AG09309 (cell line): ENCODE results near the gene CRAMP1.
"Not testable (repeated sequence)": the region's sequence is repeated elsewhere in the genome, so short reads cannot be mapped to it uniquely, and the experiment has no call there.

Experiments used
- DNase-seq: peaks from one replicate; pipeline ENCODE4 v3.0.0-alpha.2; 2010; ENCODE audit warnings: low read depth
- H3K4me3 ChIP-seq: 2 replicates; pipeline ENCODE4 v1.5.1; 2011; ENCODE audit warnings: mild to moderate bottlenecking, low read depth, low read length, moderate library complexity; ENCODE audit not compliant: control insufficient read depth
- TF ChIP-seq, protein P1 (sequence below): IDR thresholded peaks from 2 replicates; pipeline ENCODE4 v1.5.1; 2011; ENCODE audit warnings: mild to moderate bottlenecking, low read depth, low read length, inconsistent platforms; ENCODE audit not compliant: insufficient read depth, control insufficient read depth; ENCODE audit errors: missing control alignments

CRAMP1 gene

DNA sequence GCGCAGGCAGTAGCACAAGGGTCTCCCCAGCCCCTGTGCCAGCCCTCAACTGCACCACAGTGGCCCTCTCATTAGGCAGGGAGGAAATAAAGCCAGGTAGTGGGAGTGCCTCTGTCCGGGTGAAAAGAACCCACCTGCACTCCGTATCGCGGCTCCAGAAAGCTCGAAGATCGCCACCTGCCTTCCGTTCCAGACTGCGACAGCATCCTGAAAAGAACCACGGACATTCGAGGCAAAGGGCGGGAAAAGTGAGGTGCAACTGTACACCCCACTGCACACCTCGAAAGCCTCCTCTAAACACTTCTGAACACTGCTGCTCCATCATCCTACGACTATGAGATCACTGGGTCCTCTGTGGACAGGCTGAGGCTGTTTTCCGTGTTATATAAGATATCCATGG lies 29.0 kb upstream of the CRAMP1 start:
- no peak for DNase-seq
- TF ChIP-seq, protein P1, sequence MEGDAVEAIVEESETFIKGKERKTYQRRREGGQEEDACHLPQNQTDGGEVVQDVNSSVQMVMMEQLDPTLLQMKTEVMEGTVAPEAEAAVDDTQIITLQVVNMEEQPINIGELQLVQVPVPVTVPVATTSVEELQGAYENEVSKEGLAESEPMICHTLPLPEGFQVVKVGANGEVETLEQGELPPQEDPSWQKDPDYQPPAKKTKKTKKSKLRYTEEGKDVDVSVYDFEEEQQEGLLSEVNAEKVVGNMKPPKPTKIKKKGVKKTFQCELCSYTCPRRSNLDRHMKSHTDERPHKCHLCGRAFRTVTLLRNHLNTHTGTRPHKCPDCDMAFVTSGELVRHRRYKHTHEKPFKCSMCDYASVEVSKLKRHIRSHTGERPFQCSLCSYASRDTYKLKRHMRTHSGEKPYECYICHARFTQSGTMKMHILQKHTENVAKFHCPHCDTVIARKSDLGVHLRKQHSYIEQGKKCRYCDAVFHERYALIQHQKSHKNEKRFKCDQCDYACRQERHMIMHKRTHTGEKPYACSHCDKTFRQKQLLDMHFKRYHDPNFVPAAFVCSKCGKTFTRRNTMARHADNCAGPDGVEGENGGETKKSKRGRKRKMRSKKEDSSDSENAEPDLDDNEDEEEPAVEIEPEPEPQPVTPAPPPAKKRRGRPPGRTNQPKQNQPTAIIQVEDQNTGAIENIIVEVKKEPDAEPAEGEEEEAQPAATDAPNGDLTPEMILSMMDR: no peak
- H3K4me3 ChIP-seq: no peak overlapping the region

DNA sequence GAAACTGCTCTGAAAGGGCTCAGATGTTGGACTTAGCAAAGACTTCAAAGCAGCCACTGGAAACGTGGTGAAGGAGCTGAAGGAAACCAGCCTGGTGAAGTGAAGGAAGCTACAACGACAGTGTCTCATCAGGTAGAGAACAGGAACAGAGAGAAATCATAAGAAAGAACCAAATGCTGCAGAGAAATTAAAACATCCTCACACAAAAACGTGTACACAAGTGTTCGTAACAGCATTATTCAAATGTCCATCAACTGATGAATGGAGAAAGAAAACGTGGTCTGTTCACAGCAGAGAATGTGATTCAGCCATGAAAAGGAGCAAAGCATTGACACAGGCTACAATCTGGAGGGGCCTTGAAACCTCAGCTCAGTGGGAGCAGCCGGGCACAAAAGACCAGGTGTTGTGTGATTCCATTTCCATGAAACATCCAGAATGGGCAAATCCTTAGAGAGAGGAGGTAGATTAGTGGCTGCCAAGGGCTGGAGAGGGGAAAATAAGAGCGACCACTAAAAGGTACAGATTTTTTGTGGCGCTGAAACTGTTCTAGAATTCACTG lies 27.2 kb upstream of the CRAMP1 start:
- DNase-seq: no peak
- no peak overlapping the region for H3K4me3 ChIP-seq
- TF ChIP-seq, protein P1: no peak

DNA sequence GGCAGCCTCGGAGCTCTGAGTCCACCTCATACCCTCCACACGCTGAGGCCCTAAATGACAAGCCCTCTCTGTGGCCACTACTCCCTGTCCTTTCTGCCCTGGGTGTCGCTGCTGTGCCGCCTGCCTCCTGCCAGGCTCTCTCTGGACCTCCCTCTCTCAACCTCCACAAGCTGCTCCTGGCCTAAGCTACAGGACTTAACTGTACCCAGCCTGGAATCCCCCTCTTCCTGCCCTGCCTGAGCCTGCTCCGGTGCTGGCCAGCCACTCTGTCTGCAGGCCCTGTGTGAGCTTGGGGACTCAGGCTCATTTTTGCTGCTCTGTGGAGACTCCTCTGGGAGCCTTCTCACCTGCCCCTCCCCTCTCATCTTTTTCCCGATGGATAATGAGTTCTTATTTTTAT lies 21.8 kb upstream of the CRAMP1 start:
- DNase-seq: no peak
- no peak overlapping the region for H3K4me3 ChIP-seq
- TF ChIP-seq, protein P1: no peak

DNA sequence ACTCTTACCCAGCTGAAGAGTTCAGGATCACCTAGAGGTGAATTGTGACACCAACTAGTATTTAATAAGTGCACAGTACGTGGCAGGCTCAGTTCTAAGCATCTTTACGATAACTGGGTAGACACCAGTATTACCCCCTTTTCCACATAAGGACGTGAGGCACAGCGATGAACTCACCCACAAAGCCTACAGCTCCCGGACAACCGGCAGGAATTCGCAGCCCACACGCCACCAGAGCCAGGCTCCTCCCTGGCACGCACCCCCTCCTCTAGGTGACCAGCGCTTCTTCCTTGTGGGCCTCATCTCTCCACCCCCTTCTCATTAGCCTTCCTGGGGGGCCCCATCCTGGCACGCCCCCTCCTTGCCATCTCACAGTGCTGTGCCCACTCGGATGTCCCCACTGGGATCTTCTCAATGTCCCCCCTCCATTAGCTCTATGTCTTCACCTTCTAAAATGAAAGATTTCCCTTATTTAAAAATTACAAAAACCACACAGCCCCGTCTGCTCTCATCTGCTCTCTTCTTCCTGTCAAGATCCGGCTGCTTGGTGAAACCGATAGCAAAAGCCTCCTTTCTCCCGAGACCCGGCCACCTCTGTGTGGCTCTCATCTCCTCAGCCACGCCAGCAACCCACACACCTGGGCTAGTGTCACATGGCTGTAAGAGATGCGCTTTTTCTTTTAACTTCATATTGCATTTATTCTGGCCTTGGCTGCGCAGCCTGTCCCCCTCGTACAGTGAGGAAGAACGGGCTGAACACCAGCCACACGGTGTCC lies 21.0 kb upstream of the CRAMP1 start:
- TF ChIP-seq, protein P1: no peak
- no peak for DNase-seq
- no peak overlapping the region for H3K4me3 ChIP-seq

DNA sequence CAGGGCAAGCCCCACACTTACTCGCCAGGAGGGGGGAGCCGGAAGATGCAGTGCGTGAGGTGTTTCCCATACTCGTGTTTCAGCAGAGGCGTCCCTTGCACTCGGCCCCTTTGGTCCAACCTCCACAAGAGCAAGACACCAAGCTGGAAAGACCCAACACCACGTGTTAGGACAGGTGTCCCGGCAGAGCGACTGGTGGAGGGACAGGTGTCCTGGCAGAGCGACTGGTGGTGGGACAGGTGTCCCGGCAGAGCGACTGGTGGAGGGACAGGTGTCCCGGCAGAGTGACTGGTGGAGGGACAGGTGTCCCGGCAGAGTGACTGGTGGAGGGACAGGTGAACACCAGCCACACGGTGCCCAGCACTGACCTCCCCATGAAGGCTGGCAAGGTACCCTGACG lies 19.7 kb upstream of the CRAMP1 start:
- no peak for DNase-seq
- TF ChIP-seq, protein P1: no peak

DNA sequence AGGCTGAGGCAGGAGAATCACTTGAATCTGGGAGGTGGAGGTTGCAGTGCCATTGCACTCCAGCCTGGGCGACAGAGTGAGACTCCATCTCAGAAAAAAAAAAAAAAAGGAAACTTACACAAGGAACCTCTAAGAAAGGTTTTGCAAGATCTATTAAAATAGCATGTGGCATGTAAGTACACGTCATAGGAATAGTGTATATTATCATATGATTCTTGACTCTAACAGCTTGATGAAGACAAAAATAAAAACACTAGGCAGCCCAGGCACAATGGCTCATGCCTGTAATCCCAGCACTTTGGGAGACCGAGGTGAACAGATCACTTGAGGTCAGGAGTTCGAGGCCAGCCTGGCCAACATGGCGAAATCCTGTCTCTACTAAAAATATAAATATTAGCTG lies 16.6 kb upstream of the CRAMP1 start:
- DNase-seq, H3K4me3 ChIP-seq: not testable (repeated sequence)

More for the DNA sequence above, 19.7 kb upstream of the CRAMP1 start:
- no peak overlapping the region for H3K4me3 ChIP-seq

DNA sequence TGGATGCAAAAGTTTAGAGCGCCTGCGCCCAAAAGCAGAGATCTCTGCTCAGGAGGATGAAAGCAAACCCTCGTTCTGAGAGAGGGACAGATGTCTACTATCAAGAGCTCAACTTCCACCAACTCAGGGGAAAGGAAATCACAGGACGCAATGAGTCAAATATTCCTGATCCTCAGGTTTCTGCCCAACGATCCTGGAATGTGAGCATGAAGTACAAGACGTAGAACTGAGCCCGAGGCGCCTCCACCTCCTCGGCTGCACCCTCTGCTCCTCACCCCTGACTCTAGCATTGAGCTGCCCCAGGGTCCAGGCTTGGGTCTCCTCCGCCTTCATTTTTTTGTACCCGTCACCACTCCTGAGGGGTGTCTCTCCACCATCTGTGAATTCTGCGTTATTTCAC lies 15.6 kb upstream of the CRAMP1 start:
- DNase-seq: no peak
- H3K4me3 ChIP-seq: no peak overlapping the region
- TF ChIP-seq, protein P1: no peak
